Parathyroid adenoma (tissue), 2 donors: ENCODE data around the gene TENM4.

Experiments
- H2AFZ ChIP-seq: fragments of 300-600 bp; sonication (generic); one replicate; pipeline ENCODE4 v1.7.0; 2017; ENCODE audit warnings: antibody characterized with exemption, mild to moderate bottlenecking
- H3K27ac ChIP-seq: fragments of 300-600 bp; sonication (generic); one replicate; pipeline ENCODE4 v1.7.0; 2017
- H3K27me3 ChIP-seq: fragments of 300-600 bp; sonication (generic); one replicate; pipeline ENCODE4 v1.7.0; 2017; ENCODE audit warnings: low read length; ENCODE audit not compliant: control insufficient read depth, insufficient read depth
- H3K36me3 ChIP-seq: fragments of 300-600 bp; sonication (generic); one replicate; pipeline ENCODE4 v1.7.0; 2017; ENCODE audit warnings: low read length; ENCODE audit not compliant: control insufficient read depth, insufficient read depth
- H3K4me1 ChIP-seq: fragments of 300-600 bp; sonication (generic); one replicate; pipeline ENCODE4 v1.7.0; 2017; ENCODE audit warnings: control low read depth
- H3K4me2 ChIP-seq: fragments of 300-600 bp; sonication (generic); one replicate; pipeline ENCODE4 v1.7.0; 2017; ENCODE audit warnings: low read length
- H3K4me3 ChIP-seq: fragments of 300-600 bp; sonication (generic); one replicate; pipeline ENCODE4 v1.7.0; 2017; ENCODE audit warnings: low read depth, low read length
- H3K79me2 ChIP-seq: fragments of 300-600 bp; sonication (generic); one replicate; pipeline ENCODE4 v1.7.0; 2017; ENCODE audit warnings: control low read depth
- H3K9ac ChIP-seq: fragments of 300-600 bp; sonication (generic); one replicate; pipeline ENCODE4 v1.7.0; 2017; ENCODE audit warnings: mild to moderate bottlenecking
- H3K9me3 ChIP-seq: fragments of 300-600 bp; sonication (generic); one replicate; pipeline ENCODE4 v1.7.0; 2017; ENCODE audit warnings: low read length; ENCODE audit not compliant: control insufficient read depth
- CTCF ChIP-seq: fragments of 300-600 bp; sonication (generic); IDR thresholded peaks from one replicate; pipeline ENCODE4 v1.7.0; 2017; ENCODE audit warnings: antibody characterized with exemption, mild to moderate bottlenecking
- donor health status: primary hyperparathyroidism.

The TENM4 gene

GRCh38 chr11:78809931-78810541 is 630.8 kb downstream of the TENM4 start:
- H3K27ac ChIP-seq = no peak overlapping the region
- H3K27me3 ChIP-seq = no peaks in the 10 kb centered on the region
- H3K4me2 ChIP-seq = no peak overlapping the region
- no peak for TF ChIP-seq CTCF
- no peaks in the 10 kb centered on the region for H3K36me3 ChIP-seq
- no peaks in the 10 kb centered on the region for H3K9me3 ChIP-seq
- H3K4me1 ChIP-seq = no peaks in the 10 kb centered on the region
- H3K9ac ChIP-seq = no peak overlapping the region
- H3K79me2 ChIP-seq = no peaks in the 10 kb centered on the region
- no peak overlapping the region for H3K4me3 ChIP-seq
- H2AFZ ChIP-seq = no peak overlapping the region

- no peak overlapping the region for H2AFZ ChIP-seq
- no peak overlapping the region for H3K4me3 ChIP-seq
- no peaks in the 10 kb centered on the region for H3K79me2 ChIP-seq
- no peaks in the 10 kb centered on the region for H3K9me3 ChIP-seq
- no peak overlapping the region for H3K9ac ChIP-seq
- H3K4me1 ChIP-seq = no peaks in the 10 kb centered on the region
- no peaks in the 10 kb centered on the region for H3K27me3 ChIP-seq
- TF ChIP-seq CTCF = no peak
- no peaks in the 10 kb centered on the region for H3K36me3 ChIP-seq
- H3K4me2 ChIP-seq = no peak overlapping the region
- no peak overlapping the region for H3K27ac ChIP-seq
Measured at GRCh38 chr11:78808923-78809322, 631.9 kb downstream of the TENM4 start.

- no peak overlapping the region for H2AFZ ChIP-seq
- no peak overlapping the region for H3K4me3 ChIP-seq
- TF ChIP-seq CTCF = no peak
- no peak overlapping the region for H3K27ac ChIP-seq
- H3K9ac ChIP-seq = no peak overlapping the region
- no peaks in the 10 kb centered on the region for H3K36me3 ChIP-seq
- H3K4me1 ChIP-seq = no peaks in the 10 kb centered on the region
- H3K27me3 ChIP-seq = no peaks in the 10 kb centered on the region
- H3K79me2 ChIP-seq = no peaks in the 10 kb centered on the region
- no peak overlapping the region for H3K4me2 ChIP-seq
- H3K9me3 ChIP-seq = no peaks in the 10 kb centered on the region
Measured at GRCh38 chr11:78807351-78807750, 633.5 kb downstream of the TENM4 start.

- TF ChIP-seq CTCF = no peak
- Histone ChIP-seq H3K4me1 (peaks cover 5% of the 10 kb centered on the region), H3K36me3 (no peaks in the 10 kb centered on the region), H2AFZ (no peak overlapping the region), H3K9ac (no peak overlapping the region), H3K79me2 (no peaks in the 10 kb centered on the region), H3K27ac (no peak overlapping the region), H3K9me3 (no peaks in the 10 kb centered on the region), H3K4me3 (no peak overlapping the region), H3K27me3 (no peaks in the 10 kb centered on the region), H3K4me2 (no peak overlapping the region)
Measured at GRCh38 chr11:78806214-78807004, 634.4 kb downstream of the TENM4 start.
